Endothelial cell of hepatic sinusoid (primary cell): ENCODE data around the gene LRRN4.

Experiments used
- in situ Hi-C: cut with HindIII; loops from 2 replicates; pipeline ENCODE4 v1.10.0; 2017; ENCODE audit warnings: low sequenced_read_pairs

The LRRN4 gene

DNA sequence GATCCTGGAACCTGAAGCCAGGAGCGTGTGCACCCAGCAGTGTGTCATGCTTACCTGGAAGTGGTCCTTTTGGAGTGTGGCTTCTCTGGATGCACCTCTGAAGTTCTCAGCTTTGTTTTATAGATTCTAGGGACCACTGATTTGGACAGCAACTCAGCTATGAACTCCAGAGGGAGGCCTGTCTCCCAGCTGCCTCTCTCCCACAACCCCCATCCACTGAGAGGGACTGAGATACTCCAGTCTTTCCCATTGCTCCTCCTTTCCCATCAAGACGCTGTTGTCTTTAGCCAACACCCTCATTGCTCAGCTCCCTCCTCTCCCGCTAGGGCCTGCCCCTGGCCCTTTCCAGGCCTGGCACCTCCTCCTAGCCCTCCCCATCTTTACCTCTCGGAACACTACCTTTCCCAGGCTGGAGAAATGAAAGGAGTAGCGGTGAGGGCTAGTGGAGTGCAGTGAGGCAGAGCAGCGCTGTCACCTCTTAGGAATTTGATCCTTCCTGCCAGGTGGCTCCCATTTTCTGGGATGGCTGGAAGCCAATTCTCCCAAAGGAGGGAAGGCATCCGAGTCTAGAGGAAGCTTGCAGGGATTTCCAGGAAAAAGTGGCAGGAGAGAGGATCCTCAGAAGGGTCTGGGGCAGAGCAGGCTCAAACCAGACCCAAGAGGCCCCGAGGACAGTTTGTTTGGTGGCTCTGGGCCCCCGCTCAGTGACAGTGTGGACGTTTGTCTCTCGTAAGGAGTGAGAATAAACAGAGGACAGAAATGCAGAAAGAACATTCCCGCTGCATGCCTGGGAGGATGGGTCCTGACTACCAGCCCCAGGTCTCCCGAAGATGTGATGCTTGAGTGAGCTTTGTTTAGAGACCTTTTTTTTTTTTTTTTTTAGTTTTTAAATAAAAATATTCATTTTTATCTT lies at the start of gene LRRN4:
TSS of gene LRRN4 (minus strand) at position 285 of the 913 bp plus-strand sequence. CDS start 1,261 bp downstream, outside the sequence.
- in situ Hi-C loops = no loop called here

DNA sequence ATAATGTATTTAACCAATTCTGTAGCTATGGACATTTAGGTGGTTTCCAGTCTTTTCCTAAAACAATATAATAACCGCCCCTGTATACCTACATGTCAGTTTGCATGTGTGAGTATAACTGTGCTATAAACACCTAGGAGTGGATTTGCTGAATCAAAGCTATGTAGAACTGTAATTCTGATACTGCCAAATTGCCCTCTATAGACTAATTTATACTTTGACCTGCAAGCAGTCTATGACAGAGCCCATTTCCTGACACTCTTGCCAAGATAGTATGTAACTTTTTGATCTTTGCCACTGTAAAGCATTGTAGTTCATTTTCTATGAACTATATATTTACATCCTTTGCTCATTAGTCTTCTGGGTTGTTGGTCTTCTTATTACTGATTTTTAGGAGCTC lies 49.4 kb upstream of the LRRN4 start:
- in situ Hi-C loops = no loop called here

- in situ Hi-C loops = no loop called here
These were observed 47.5 kb upstream of the LRRN4 start for GRCh38 chr20:6101346-6101745.

- in situ Hi-C loops = no loop called here
These were observed 46.4 kb upstream of the LRRN4 start for GRCh38 chr20:6100246-6100645.

DNA sequence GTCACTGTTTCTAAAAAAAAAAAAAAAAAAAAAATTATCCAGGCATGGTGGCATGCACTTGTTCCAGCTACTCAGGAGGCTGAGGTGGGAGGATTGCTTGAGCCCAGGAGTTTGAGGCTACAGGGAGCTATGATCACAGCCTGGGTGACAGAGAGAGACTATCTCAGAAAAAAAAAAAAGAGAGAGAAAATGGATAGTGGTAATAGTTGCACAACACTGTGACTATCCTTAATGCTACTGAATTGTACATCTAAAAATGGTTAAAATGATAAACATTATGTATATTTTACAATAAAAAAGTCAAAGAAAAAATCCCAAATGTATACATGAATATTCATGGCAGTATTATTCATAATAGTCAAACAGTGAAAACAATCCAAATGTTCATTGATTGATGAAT lies 46.0 kb upstream of the LRRN4 start:
- in situ Hi-C loops = no loop called here

DNA sequence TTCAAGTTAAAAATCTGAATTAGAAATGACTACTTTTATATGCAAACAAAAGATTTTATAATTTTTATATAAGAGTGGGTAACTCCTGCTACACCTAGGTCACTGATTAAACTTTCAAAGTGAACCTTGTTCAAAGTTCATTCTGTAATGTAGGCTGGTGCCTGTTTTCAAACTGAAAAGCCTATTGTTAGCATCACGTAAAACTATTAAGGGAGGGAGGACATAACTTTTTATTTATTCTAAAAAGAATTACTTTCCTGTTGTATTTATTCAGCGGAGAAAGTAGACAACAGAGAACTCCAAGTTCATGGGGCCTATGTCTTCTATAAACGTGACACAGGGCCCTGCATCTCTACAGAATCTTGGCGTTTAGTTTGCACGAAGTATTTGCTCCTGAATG lies 41.5 kb upstream of the LRRN4 start:
- in situ Hi-C loops = no loop called here

DNA sequence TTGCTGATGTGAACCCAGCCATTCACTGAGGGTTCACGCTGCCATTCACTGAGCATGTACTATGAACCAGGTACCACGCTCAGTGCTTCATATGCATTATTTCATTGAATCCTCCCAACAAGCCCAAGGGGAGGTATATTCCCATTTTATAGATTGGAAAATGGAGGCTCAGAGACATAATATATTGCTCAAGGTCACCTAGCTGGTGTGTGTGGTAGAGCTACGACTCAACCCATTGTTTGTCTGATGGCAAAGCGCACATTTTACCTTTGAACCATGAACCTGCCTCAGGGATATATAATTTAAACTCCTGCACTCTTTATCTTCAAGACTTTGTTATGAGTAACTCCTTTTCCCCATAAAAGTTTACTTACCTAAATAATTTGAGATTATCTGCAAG lies 40.7 kb upstream of the LRRN4 start:
- in situ Hi-C loops = no loop called here

GRCh38 chr20:6094063-6094462 lies 40.2 kb upstream of the LRRN4 start:
- in situ Hi-C loops = no loop called here

GRCh38 chr20:6091661-6092060 lies 37.8 kb upstream of the LRRN4 start:
- in situ Hi-C loops = no loop called here

DNA sequence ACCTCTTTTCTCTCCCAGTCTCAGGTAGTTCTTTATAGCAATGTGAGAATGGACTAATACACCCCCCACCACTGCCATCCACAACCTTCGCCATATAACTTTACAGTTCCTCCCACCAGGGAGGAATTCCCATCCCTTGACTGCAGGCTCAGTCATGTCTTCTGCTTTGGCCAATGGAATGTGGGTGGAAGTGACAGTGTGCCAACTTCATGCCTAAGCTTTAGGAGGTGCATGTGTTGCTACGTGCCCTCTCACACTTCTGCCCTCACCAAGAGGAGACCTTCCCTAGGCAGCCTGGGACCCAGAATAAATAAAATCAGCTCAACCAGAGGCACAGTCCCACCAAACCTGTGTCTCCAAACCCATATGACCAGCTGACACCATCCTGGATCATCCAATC lies 33.0 kb upstream of the LRRN4 start:
- in situ Hi-C loops = no loop called here

DNA sequence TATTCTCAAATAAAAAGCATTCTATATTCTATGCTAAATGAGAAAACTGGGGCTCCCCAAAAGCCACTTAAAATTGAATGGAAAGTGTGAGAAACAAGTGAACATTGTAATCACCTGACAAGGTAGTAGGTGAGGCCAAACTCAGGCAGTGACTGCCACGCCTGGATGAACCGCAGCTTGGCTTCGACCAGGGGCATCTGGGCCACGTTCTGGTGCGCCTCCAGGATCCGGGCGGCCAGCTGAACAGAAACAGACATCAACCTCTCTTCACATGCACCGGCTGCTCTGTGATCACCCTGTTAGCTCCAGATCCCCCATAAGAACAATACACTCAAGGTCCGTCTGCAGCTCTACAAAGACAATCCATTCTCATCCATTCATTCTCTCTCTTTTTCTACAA lies 30.1 kb upstream of the LRRN4 start:
- in situ Hi-C loops = no loop called here

DNA sequence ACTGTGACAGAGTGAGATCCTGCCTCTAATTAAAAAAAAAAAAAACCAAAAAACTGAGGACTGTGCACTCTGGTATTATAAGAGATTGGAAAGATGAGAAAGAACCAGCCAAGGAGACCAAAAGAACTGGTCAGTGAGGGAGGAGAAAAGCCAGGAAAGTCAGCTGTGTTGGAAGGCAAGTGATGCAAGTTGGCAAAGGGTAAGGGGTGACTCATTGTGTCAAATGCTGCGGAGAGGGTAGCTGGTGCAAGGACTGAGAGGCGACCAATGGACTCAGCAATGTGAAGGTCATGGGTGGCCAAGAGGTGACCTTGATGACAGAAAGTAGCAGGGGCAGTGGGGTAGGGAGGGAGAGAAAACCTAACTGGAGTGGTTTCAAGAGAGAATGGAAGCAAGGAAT lies 27.4 kb upstream of the LRRN4 start:
- in situ Hi-C loops = no loop called here

- in situ Hi-C loops = no loop called here
These were observed 25.2 kb upstream of the LRRN4 start for GRCh38 chr20:6079016-6079415.

- in situ Hi-C loops = no loop called here
These were observed 21.8 kb upstream of the LRRN4 start for GRCh38 chr20:6075428-6076219.

DNA sequence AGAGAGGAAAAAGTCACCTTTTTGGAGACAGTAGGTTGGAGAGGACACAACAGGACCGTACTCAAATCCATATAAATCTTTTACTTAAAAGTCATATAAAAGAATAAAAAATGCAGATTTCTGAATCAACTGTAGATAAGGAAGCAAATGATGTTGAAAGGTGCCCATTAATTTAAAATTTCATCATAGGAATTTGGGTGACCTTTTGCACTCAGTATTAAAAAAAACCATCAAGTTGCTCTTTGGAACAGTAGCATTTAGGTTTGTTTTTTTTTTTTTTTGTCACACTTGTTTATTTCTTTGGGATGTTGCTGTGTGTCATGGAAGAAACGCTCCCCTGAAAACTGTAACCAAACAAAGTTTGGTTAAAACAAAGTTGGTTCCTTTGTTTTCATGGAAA lies 20.9 kb upstream of the LRRN4 start:
- in situ Hi-C loops = loop anchor here (5.0 kb wide), 1 partner anchor 57 kb away; no protein-coding TSS in a partner anchor

- in situ Hi-C loops = loop anchor here (5.0 kb wide), 1 partner anchor 57 kb away; no protein-coding TSS in a partner anchor
These were observed 20.3 kb upstream of the LRRN4 start for GRCh38 chr20:6074145-6074561.

- in situ Hi-C loops = loop anchor here (5.0 kb wide), 1 partner anchor 54 kb away; no protein-coding TSS in a partner anchor
These were observed 17.2 kb upstream of the LRRN4 start for GRCh38 chr20:6070829-6071695.

- in situ Hi-C loops = loop anchor here (5.0 kb wide), 1 partner anchor 52 kb away; no protein-coding TSS in a partner anchor
These were observed 15.8 kb upstream of the LRRN4 start for GRCh38 chr20:6069669-6070068.

GRCh38 chr20:6067763-6068318 lies 14.0 kb upstream of the LRRN4 start:
- in situ Hi-C loops = no loop called here

DNA sequence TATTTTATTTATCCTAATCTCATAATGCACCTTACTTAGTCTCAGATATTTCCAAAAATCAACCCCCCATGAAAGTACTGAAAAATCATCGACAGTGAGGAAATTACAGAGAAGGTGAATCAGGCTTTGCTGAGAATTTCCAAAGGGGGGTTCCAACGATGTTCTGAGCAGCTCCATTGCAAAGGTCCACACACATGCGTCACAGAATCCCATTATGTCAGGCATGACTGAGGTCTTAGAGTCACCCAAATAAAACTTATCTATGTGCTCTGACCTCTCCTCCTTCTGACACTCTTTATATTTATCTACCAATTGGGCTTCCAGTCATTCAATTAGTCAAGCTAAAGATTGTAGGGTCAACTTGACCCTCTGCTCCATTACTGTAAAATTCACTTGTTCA lies 12.7 kb upstream of the LRRN4 start:
- in situ Hi-C loops = no loop called here
